Esophagus squamous epithelium (tissue), 5 donors: ENCODE measurements around the gene DLG2. TPM values are rescaled to one million over a fixed set of nuclear protein-coding genes. Genes with fewer than 3 reads are reported as not detected.

Experiments
- DNase-seq: peaks from one replicate; lab custom pipeline; 2025; lab: John Stamatoyannopoulos, UW
- H3K27ac ChIP-seq, 4 donors: fragments of 200-600 bp; sonication (generic); one replicate each; pipeline ENCODE4 v1.5.1; 2016 to 2019; ENCODE audit warnings: mild to moderate bottlenecking in 1 of 4
- H3K27me3 ChIP-seq, 4 donors: fragments of 200-600 bp; sonication (generic); 1 replicate in 3 of 4; 2 replicates in 1 of 4; pipeline versions ENCODE4 v1.5.1 to v1.6.0; 2017 to 2021; ENCODE audit warnings: antibody characterized with exemption in 1 of 4
- H3K36me3 ChIP-seq, 3 donors: fragments of 200-600 bp; sonication (generic); one replicate each; pipeline ENCODE4 v1.5.1; 2016 to 2019
- H3K4me1 ChIP-seq, 3 donors: fragments of 200-600 bp; sonication (generic); one replicate each; pipeline ENCODE4 v1.5.1; 2017 to 2019
- H3K4me3 ChIP-seq, 4 donors: fragments of 200-600 bp; sonication (generic); 1 replicate in 3 of 4; 2 replicates in 1 of 4; pipeline ENCODE4 v1.5.1; 2016 to 2019; ENCODE audit warnings: mild to moderate bottlenecking in 2 of 4, moderate library complexity in 1 of 4
- H3K9me3 ChIP-seq, 3 donors: fragments of 200-600 bp; sonication (generic); one replicate each; pipeline ENCODE4 v1.5.1; 2016 to 2019
- POLR2A ChIP-seq, 4 donors: fragments of 450-650 bp; IDR thresholded peaks; one replicate each; pipeline ENCODE4 v1.6.1; 2017; ENCODE audit warnings: antibody characterized with exemption in 4 of 4, mild to moderate bottlenecking in 4 of 4, moderate library complexity in 3 of 4
- WGBS, 2 donors: methylation state at CpG; one replicate each; pipeline ENCODE4 v1.1.5; 2018; 5-methylcytosine and 5-hydroxymethylcytosine counted together
- intact Hi-C: fragments of 100-400 bp; cut with DNase I; formaldehyde crosslinking; loops from one replicate; pipeline ENCODE4 v1.15.0; 2022
- total RNA-seq, 4 donors: library from RNA; depleted of rRNA; stranded (reverse); fragments of >200 nt; gene quantifications; one replicate each; pipeline ENCODE4 v1.1.0, GENCODE V29; 2016
- TF ChIP-seq, protein P1 (sequence below), 6 experiments: fragments of 450-650 bp in 4 of 6; fragments of 200-600 bp in 2 of 6; sonication (generic) in 2 of 6; IDR thresholded peaks; one replicate each; pipeline ENCODE4 v1.5.1; 2016 to 2019; ENCODE audit warnings: antibody characterized with exemption in 6 of 6, mild to moderate bottlenecking in 4 of 6, moderate library complexity in 4 of 6
- donor health status: DM: yes; HTN: yes; CAD: no.

The DLG2 gene
- total RNA-seq, 4 donors from 2014 or later, result 2.9 to 27.7 (median 12.6) TPM

DNA sequence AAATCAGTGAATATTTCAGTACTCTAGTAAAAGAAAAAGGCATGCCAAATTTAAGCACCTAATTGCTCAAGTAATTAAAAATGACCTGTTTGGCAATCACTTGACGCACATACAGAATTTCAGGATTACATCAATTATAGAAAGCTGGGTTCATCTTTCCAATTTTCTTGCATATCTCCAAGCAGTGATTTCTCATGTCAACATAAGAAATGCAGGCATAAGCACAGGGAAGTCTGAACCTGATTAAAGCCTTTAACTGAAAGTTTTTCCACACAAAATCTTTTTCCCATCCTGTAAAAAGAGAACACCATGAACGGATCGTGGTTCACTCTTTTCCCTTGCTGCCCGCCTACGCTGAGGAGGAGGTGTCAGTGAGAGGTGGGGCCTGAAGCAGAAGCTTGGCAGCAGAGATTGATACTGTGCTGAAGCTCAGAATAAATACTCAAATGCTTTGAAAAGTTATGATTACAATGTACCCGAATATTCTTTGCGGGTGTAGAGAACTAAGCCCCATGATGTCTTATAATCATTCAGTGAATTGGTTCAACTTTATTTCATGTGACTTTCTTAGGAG is 1636.9 kb downstream of the DLG2 start:
- WGBS, 2 donors, result 41 to 47% methylated on average over 7 of the region's 7 CpGs
- Histone ChIP-seq H3K36me3 (no peaks in the 10 kb centered on the region), H3K27ac (no peak overlapping the region), H3K27me3 (no peaks in the 10 kb centered on the region), H3K9me3 (no peaks in the 10 kb centered on the region), H3K4me1 (no peaks in the 10 kb centered on the region), H3K4me3 (no peak overlapping the region)
- no peak for TF ChIP-seq POLR2A (IDR thresholded peaks at IDR 0.05)
- TF ChIP-seq, protein P1, sequence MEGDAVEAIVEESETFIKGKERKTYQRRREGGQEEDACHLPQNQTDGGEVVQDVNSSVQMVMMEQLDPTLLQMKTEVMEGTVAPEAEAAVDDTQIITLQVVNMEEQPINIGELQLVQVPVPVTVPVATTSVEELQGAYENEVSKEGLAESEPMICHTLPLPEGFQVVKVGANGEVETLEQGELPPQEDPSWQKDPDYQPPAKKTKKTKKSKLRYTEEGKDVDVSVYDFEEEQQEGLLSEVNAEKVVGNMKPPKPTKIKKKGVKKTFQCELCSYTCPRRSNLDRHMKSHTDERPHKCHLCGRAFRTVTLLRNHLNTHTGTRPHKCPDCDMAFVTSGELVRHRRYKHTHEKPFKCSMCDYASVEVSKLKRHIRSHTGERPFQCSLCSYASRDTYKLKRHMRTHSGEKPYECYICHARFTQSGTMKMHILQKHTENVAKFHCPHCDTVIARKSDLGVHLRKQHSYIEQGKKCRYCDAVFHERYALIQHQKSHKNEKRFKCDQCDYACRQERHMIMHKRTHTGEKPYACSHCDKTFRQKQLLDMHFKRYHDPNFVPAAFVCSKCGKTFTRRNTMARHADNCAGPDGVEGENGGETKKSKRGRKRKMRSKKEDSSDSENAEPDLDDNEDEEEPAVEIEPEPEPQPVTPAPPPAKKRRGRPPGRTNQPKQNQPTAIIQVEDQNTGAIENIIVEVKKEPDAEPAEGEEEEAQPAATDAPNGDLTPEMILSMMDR (IDR thresholded peaks at IDR 0.05), result no peak
- DNase-seq, result no peak
- intact Hi-C loops, result no loop called here

DNA sequence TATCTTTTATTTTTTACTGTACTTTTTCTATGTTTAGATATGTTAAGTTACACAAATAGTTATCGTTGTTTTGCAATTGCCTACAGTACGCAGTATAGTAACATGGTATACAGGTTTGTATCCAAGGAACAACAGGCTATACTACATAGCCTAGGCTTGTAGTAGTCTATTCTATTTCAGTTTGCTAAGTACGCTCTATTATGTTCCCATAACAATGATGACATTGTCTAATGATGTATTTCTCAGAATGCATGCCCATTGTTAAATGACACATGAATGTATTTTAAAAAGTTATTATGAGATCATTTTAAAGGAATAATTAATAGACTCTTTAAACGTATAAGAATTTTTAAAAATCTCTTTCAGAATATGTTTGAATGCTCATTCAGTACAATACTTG is 1644.3 kb downstream of the DLG2 start:
- no peak for DNase-seq
- Histone ChIP-seq H3K9me3 (no peaks in the 10 kb centered on the region), H3K36me3 (no peaks in the 10 kb centered on the region), H3K27ac (no peak overlapping the region), H3K27me3 (no peaks in the 10 kb centered on the region), H3K4me1 (peaks cover 0 to 15% (median 0%) of the 10 kb centered on the region in 3 donors), H3K4me3 (no peak overlapping the region)
- TF ChIP-seq POLR2A (IDR thresholded peaks at IDR 0.05), result no peak
- TF ChIP-seq, protein P1 (IDR thresholded peaks at IDR 0.05), result no peak
- intact Hi-C loops, result no loop called here
- 76 to 81% methylated on average over 4 of the region's 4 CpGs for WGBS, 2 donors

DNA sequence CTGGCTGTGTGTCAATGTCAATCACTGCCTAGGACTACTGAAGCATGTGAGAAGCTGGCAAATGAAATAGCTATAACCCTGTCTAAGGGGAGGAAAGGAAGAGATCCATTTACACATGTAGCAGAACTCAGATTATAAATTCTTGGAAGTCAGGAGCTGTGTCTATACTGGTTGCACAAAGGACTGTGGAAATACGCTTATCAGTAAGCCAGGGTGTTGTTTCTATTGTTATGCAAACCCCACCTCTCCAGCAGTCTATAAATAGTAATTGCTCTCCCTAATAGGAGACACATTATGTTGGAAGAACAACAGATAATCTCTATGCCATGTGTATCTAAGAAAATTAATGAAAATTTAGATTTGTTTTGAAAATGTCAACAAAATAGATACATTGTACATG is 1647.6 kb downstream of the DLG2 start:
- Histone ChIP-seq H3K36me3 (no peaks in the 10 kb centered on the region), H3K27ac (no peak overlapping the region), H3K4me1 (peaks cover 0 to 15% (median 0%) of the 10 kb centered on the region in 3 donors), H3K4me3 (no peak overlapping the region), H3K9me3 (no peaks in the 10 kb centered on the region), H3K27me3 (no peaks in the 10 kb centered on the region)
- no peak for TF ChIP-seq POLR2A (IDR thresholded peaks at IDR 0.05)
- TF ChIP-seq, protein P1 (IDR thresholded peaks at IDR 0.05), result no peak
- 58 to 59% methylated on average over 1 of the region's 1 CpG for WGBS, 2 donors
- intact Hi-C loops, result no loop called here
- no peak for DNase-seq

- Histone ChIP-seq H3K27me3 (no peaks in the 10 kb centered on the region), H3K4me1 (peaks cover 0 to 15% (median 0%) of the 10 kb centered on the region in 3 donors), H3K27ac (no peak overlapping the region), H3K4me3 (no peak overlapping the region), H3K36me3 (no peaks in the 10 kb centered on the region), H3K9me3 (no peaks in the 10 kb centered on the region)
- TF ChIP-seq, protein P1 (IDR thresholded peaks at IDR 0.05), result no peak
- TF ChIP-seq POLR2A (IDR thresholded peaks at IDR 0.05), result no peak
- intact Hi-C loops, result no loop called here
- no peak for DNase-seq
- 71 to 100% methylated on average over 1 of the region's 1 CpG for WGBS, 2 donors
Measured at GRCh38 chr11:83978942-83979341, 1648.2 kb downstream of the DLG2 start.

DNA sequence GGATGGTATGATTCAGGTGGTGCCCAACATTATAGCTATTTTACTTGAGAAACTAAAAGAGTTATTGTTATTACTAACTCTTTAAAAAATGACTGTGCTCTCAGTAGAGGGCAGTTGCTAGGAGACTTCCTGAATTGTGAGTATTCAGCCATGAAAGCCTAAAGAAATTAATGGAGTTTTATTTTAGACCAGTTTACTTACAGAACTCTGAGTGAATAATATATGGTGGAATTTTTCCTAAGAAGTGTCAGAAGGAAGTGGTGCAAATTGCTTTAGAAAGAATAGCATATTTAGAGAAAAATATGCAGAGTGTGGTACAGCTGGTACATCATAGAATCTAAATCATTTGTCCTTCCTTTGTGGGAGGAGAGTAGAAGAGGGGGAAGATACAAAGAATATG is 1651.1 kb downstream of the DLG2 start:
- DNase-seq, result no peak
- Histone ChIP-seq H3K27ac (no peak overlapping the region), H3K4me1 (peaks cover 0 to 15% (median 0%) of the 10 kb centered on the region in 3 donors), H3K36me3 (no peaks in the 10 kb centered on the region), H3K4me3 (no peak overlapping the region), H3K27me3 (no peaks in the 10 kb centered on the region), H3K9me3 (no peaks in the 10 kb centered on the region)
- TF ChIP-seq, protein P1 (IDR thresholded peaks at IDR 0.05), result no peak
- TF ChIP-seq POLR2A (IDR thresholded peaks at IDR 0.05), result no peak
- intact Hi-C loops, result no loop called here
